CD4-positive, alpha-beta T cell treated with Interleukin-12 subunit alpha and Interleukin-12 subunit beta, for 1 hour (primary cell): ENCODE data around the gene FALEC.

Experiments
- DNase-seq: peaks from one replicate; pipeline ENCODE4 v3.0.0-alpha.2; 2020

FALEC gene

DNA sequence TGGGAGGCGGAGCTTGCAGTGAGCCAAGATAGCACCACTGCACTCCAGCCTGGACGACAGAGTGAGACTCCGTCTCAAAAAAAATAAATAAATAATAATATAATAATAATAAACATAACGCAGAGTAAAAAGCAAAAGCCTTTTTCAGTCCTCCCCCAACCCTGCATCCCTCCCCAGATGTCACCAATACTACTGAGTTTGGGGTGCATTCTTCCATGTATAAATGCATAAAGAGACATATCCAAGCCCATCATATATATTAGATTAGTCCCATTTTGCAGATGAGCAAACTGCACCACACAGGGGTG lies 32.7 kb downstream of the FALEC start:
- DNase-seq = no peak

DNA sequence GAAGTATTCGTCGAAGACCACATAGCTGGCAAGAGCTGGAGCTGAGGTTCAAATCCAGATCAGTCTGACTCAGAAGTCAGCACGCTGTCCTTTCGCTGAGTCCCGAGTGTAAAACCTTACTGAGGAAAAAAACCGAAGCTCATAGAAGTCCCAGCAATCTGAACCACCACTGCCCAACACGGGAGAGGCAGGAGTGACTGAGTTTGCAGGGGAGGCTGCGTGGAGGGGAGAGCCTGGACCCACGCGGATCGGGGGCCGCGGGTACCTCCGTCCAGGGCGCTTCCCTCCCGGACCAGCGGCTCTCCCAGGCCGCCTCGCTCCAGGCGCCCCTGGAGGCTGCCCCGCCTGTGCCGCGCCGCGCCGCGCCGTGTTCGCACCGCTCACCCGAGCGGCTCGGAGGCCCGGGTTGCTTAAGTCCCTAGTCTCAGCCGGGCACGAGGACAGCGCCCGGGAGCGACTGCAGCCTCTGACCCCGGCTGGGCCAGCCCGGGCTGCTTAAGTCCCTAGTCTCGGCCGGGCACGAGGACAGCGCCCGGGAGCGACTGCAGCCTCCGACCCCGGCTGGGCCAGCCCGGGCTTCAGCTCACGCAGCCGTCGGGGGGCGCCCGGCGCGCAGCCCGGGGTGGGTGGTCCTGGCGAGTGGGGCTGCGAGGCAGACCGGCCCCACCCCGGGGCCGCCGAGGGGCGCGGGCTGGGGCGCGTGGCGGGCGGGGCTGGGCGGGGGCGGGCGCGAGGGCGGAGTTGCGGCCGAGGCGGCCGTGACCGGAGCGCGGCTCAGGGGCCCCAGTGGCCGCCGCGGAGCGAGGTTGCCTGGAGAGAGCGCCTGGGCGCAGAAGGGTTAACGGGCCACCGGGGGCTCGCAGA lies 33.3 kb downstream of the FALEC start, which contains the start of gene ADAMTSL4:
ADAMTSL4 (plus strand) TSS at position 777 of the 864 bp plus-strand sequence. CDS start 2,881 bp downstream, outside the sequence.
- DNase-seq = peak; percentile 40

DNA sequence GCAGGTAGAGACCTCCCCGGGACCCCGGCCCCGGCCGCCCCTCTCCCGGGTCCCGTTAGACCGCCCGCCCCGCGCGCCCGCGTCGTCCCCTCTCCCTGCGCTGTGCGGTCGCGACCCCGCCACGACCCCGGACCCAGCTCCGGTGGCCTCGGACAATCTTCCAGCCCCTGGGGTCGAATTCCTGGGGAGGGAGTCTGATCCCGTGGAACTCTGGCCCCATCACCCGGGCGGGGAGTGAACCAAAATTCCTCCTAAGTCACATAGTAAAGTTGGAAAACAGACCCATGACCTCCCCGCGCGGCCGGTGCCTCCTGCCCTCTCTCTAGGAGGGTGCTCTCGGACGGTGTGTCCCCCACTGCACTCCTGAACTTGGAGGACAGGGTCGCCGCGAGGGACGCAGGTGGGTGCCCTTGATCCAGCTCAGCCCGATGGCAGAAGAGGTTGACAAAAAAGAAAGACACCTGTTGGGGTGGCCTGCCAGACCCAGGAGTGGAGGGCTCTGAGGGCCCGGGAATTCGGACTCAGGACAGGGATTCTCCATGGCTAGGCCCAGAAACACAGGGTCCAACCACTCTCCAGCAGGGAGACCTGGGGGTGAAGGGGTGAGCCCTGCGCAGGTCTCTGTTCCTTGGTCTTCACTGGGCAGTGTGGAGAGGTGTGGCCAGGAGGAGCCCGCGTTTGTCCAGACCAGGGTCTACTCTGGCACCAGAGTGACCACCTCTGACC lies 34.1 kb downstream of the FALEC start:
- DNase-seq = no peak

DNA sequence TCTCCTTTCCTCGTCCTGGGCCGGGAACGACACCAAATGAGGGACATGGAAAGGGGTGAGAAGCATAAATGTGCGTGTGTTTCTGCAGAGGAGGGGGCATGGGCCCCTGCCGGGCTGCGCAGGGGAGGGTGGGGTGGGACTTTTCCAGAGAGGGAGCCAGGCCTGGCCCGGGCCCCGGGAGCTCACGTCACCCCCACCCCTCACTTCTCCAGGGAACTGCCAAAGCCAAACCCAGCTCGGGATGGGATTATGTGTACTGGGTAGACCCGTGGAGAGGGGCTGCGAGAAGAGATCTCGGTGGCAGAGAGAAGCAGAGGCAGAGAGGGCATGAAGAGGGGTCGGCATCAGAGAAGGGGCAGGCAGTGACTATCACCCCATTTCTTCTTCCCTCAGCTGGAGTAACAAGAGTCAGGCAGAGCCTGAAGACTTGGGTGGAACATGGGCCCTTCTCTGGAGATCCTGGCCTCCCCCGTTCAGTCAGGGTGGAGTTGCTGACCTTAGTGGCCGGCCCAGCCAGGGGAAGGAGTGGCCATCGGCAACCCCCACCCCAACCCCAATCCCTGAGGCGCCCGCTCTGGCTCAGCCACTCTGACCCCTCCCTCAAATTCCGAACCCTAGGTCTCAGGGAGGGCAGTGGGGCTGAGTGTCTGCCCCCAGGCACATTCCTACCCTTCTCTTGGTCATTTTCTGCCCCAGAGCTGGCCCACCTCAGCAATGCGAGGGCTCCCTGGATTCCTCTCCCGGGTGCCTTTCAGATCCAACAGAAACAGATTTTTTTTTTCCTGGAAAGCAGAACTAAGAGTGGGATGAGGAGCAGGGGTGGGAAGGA lies 34.9 kb downstream of the FALEC start:
- no peak for DNase-seq

DNA sequence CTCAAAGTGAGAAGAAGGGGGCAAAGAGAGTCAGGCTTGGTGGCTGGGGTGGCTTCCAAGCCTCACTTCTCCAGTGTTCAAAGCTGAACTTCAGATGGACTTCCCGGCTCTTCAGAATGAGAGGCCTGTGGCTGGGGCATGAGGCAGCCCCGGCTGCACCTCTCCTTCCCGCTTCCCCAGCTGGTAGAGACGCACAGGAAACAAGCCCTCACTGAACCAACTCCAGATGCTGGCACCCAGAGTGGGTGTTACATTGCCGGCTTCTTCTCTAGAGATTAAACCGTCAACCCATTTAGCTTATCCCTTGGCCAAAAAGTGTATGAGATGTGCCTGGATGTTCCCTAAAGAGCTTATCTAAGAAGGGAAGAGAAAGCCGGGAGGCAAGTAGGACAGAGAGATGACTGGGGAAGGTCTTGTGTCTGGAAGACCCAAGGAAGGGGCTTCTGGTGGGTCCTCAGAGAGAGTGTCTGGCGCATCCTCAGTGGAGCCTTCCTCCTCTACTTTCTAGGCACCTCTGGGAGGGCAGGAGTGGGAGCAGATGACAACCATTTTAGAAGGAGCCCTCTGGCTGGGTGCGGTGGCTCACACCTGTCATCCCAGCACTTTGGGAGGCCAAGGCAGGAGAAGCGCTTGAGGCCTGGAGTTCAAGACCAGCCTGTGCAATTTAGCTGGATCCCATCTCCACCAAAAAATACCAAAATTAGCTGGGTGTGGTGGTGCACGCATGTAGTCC lies 35.7 kb downstream of the FALEC start:
- peak; percentile 16 for DNase-seq

DNA sequence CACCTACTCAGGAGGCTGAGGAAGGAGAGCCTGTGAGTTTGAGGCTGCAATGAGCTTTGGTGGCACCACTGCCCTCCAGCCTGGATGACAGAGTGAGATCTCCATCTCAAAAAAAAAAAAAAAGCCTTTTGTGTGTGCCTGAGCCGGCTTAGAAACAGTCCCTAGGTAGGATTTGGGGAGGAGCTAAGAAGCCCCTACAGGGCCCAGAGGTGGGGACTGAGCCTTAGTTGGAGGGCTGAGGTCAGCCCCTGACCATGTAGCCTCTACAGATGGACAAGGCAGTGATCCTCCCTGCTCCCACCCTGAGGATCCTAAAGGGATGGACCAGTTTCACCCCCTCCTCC lies 36.2 kb downstream of the FALEC start:
- peak; percentile 13 for DNase-seq

DNA sequence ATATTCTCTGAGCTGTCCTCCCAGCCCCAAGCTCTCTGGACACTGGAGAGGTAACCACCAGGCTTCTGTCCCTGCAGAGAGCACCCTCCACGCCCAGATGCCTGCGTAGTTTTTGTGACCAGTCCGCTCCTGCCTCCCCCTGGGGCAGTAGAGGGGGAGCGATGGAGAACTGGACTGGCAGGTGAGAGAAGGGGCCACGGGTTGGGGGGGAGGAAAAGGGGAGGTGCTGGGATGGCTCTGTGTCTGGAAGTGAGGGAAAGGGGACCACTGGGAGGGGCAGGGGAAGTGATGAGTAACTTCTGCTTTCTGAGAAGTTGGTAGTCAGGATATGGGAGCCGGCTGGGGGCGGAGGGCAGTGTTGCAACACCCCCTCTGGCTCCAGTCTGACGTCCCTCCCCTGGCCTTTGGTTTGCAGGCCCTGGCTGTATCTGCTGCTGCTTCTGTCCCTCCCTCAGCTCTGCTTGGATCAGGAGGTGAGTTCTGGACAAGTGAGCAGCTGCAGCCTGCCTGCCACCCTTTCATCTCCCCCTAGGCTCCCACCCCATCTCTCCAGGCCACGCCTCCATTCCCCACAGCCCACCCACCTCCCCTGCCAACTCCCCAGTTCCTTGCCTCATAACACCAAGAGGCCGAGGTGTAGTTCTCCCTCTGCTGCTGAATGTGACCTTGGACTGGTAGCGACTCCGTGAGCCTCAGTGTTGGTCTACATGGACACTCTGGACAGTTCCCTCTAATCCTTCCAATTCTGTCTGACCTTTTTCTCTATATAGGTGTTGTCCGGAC lies 36.8 kb downstream of the FALEC start:
- peak; percentile 40 for DNase-seq

DNA sequence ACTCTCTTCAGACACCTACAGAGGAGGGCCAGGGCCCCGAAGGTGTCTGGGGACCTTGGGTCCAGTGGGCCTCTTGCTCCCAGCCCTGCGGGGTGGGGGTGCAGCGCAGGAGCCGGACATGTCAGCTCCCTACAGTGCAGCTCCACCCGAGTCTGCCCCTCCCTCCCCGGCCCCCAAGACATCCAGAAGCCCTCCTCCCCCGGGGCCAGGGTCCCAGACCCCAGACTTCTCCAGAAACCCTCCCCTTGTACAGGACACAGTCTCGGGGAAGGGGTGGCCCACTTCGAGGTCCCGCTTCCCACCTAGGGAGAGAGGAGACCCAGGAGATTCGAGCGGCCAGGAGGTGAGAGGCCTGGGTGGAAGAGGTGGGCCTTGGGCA lies 37.3 kb downstream of the FALEC start:
- no peak for DNase-seq

DNA sequence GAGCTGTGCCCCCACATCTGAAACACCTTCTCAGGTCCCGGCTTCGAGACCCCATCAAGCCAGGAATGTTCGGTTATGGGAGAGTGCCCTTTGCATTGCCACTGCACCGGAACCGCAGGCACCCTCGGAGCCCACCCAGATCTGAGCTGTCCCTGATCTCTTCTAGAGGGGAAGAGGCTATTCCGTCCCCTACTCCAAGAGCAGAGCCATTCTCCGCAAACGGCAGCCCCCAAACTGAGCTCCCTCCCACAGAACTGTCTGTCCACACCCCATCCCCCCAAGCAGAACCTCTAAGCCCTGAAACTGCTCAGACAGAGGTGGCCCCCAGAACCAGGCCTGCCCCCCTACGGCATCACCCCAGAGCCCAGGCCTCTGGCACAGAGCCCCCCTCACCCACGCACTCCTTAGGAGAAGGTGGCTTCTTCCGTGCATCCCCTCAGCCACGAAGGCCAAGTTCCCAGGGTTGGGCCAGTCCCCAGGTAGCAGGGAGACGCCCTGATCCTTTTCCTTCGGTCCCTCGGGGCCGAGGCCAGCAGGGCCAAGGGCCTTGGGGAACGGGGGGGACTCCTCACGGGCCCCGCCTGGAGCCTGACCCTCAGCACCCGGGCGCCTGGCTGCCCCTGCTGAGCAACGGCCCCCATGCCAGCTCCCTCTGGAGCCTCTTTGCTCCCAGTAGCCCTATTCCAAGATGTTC lies 38.0 kb downstream of the FALEC start:
- no peak for DNase-seq

DNA sequence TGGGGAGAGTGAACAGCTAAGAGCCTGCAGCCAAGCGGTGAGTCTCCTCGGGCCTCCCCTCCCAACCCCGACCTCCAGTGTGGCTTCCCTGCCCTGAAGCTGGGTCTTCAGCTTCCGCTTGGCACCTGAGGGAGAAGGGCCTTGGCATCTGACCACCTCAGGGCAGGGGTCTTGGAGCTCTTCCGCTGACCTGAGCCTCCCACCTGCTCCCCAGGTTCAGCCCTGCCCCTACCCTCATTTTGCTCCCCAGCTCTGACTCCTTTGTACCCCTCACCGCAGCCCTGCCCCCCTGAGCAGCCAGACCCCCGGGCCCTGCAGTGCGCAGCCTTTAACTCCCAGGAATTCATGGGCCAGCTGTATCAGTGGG lies 38.5 kb downstream of the FALEC start:
- no peak for DNase-seq

DNA sequence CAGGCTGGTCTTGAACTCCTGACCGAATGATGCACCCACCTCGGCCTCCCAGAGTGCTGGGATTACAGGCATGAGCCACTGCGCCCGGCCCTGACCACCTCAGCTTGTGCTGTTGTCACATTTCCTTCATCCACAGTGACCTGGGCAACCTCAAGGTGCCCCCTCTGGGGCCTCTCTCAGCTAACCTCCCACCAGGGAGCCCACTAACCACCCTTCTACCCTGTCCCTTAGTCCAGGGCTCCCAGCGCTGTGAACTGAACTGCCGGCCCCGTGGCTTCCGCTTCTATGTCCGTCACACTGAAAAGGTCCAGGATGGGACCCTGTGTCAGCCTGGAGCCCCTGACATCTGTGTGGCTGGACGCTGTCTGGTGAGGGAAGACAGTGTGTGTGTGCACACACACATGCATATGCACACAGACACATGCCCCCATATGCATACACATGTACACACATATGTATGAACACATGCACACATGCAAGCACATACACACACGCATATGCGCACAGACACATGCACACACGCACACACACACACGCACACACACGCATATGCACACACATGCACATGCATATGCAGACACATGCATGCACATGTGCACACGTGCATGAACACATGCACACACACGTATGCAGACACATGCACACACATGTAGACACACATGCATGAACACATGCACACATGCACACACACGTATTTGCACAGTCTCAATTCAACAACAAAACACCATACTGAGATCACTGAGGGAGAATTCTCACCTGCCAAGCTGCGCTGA lies 39.8 kb downstream of the FALEC start:
- DNase-seq = no peak

DNA sequence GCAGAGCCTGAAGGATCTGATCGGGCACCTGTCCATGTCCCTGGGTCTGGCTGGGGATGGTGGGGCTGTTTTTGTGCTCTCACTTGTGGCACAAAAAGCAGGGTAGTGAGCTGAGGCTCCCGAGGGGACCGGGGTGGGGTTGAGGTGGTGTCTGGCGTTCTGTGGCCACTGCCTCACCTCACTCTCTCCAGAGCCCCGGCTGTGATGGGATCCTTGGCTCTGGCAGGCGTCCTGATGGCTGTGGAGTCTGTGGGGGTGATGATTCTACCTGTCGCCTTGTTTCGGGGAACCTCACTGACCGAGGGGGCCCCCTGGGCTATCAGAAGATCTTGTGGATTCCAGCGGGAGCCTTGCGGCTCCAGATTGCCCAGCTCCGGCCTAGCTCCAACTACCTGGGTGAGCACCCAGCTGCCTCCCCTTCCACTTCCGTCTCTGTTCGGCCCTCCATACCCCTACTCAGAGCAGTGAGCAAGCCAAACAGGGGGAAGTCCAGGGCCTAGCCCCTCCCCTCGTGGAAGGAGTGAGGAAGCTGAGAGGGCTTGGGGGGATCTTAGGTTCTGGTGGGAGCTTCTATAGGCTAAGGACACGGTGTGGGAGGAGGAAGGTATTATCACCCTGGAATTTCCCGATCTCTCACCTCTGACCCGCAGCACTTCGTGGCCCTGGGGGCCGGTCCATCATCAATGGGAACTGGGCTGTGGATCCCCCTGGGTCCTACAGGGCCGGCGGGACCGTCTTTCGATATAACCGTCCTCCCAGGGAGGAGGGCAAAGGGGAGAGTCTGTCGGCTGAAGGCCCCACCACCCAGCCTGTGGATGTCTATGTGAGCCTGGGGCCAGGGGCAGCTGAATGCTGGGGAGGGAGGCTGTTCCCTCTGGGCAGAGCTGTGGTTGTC lies 40.7 kb downstream of the FALEC start:
- no peak for DNase-seq

DNA sequence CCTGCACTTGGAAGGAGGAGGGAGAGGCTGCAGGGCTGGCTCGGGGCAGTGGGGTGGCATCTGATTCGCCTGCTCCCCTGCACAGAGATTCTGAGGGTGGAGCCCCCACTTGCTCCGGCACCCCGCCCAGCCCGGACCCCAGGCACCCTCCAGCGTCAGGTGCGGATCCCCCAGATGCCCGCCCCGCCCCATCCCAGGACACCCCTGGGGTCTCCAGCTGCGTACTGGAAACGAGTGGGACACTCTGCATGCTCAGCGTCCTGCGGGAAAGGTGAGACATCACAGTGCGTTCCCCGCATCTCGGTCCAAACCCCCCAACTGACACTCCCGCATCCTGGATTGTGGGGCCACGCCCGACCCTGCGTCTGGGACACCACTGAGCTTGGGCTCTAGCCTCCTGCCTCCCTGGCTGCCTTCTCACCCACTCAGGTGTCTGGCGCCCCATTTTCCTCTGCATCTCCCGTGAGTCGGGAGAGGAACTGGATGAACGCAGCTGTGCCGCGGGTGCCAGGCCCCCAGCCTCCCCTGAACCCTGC lies 41.6 kb downstream of the FALEC start:
- DNase-seq = no peak

DNA sequence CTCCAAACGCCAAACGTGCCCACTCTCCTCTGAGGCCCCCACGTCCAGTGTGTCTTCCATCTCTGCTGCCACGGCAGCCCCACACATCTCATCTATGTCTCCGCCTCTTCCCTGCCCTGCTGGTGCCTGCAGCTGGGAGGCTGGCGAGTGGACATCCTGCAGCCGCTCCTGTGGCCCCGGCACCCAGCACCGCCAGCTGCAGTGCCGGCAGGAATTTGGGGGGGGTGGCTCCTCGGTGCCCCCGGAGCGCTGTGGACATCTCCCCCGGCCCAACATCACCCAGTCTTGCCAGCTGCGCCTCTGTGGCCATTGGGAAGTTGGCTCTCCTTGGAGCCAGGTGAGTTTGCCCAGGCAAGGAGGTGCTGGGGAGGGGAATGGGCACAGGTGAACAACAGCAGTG lies 42.3 kb downstream of the FALEC start:
- DNase-seq = no peak

DNA sequence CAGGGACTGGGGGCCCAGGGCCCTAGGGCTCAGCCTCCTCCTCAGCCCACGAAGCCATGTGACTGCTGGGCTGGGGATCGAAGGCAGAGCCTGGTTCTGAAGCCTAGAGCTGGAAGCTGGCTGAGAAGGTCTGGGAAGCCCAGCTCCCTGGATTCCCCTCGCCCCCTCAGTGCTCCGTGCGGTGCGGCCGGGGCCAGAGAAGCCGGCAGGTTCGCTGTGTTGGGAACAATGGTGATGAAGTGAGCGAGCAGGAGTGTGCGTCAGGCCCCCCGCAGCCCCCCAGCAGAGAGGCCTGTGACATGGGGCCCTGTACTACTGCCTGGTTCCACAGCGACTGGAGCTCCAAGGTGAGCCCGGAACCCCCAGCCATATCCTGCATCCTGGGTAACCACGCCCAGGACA lies 42.8 kb downstream of the FALEC start:
- DNase-seq = no peak

DNA sequence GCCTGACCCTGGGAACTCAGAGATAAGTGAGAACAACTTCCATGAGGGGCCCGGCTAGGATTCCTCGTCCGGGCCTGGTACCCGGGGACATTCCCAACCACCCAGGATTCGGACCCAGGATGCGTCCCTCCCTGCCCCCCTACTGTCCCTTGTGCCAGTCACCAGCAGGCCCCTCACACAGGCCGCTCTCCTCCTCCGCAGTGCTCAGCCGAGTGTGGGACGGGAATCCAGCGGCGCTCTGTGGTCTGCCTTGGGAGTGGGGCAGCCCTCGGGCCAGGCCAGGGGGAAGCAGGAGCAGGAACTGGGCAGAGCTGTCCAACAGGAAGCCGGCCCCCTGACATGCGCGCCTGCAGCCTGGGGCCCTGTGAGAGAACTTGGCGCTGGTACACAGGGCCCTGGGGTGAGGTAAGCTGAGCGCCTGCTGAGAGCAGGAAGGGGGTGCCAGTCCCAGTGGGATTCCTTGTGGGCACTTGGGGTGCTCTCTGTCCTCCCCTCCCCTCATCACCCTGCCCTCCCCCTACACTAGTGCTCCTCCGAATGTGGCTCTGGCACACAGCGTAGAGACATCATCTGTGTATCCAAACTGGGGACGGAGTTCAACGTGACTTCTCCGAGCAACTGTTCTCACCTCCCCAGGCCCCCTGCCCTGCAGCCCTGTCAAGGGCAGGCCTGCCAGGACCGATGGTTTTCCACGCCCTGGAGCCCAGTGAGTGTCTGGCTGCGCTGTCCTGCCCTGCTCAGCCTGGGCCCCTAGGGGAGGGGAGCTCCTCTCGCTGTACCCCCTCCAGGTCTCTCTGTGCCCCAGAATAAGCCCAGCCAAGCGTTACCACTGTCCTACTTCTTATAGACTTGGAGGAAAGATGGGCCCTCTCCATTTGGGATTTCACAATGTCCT lies 43.5 kb downstream of the FALEC start:
- no peak for DNase-seq

DNA sequence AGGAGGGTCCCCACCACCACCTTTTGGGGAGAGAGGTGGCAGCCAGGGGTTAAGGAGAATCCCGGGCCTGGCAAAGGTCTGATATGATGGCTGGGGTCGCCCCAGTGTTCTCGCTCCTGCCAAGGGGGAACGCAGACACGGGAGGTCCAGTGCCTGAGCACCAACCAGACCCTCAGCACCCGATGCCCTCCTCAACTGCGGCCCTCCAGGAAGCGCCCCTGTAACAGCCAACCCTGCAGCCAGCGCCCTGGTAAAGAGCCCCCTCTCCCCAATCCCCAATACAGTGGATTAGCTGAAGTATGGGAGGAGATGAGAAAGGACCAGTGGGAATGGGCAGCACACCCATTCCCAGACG lies 44.1 kb downstream of the FALEC start:
- DNase-seq = no peak

DNA sequence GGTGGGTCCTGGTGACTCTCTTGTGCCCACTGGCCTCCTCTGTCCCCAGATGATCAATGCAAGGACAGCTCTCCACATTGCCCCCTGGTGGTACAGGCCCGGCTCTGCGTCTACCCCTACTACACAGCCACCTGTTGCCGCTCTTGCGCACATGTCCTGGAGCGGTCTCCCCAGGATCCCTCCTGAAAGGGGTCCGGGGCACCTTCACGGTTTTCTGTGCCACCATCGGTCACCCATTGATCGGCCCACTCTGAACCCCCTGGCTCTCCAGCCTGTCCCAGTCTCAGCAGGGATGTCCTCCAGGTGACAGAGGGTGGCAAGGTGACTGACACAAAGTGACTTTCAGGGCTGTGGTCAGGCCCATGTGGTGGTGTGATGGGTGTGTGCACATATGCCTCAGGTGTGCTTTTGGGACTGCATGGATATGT lies 44.5 kb downstream of the FALEC start:
- peak; percentile 80 for DNase-seq
